ENCODE data around the gene TCL1A. TPM values are rescaled to one million over a fixed set of nuclear protein-coding genes. Genes with fewer than 3 reads are reported as not detected.
"Not testable (repeated sequence)": the region's sequence is repeated elsewhere in the genome, so short reads cannot be mapped to it uniquely, and the experiment has no call there.

TCL1A gene
- not detected in 3 replicates for total RNA-seq

GRCh38 chr14:95713596-95714371 lies at the start of gene TCL1A:
TSS of gene TCL1A (minus strand) at chr14:95714125. CDS start at chr14:95714066, 59 bp downstream.
- no peaks in the 10 kb centered on the region for H3K36me3 Mint-ChIP-seq
- no peak for TF ChIP-seq CTCF (IDR thresholded peaks at IDR 0.05; ENCODE audit: unreplicated experiment)
- H3K27ac Mint-ChIP-seq, result no peak within 1 kb of the TSS
- peaks cover 22% of the 10 kb centered on the region for H3K27me3 Mint-ChIP-seq (ENCODE audit: low read depth)
- no peaks in the 10 kb centered on the region for H3K4me1 Mint-ChIP-seq
- H3K9me3 Mint-ChIP-seq, result no peaks in the 10 kb centered on the region
- DNase-seq (ENCODE audit: low spot score in 2 of 2, unreplicated experiment in 2 of 2), result no peak
- no peak within 1 kb of the TSS for H3K4me3 Mint-ChIP-seq

GRCh38 chr14:95763032-95763431 lies 49.1 kb upstream of the TCL1A start:
- H3K4me3 Mint-ChIP-seq; H3K36me3 Mint-ChIP-seq; H3K9me3 Mint-ChIP-seq; DNase-seq (ENCODE audit: low spot score in 2 of 2, unreplicated experiment in 2 of 2); H3K4me1 Mint-ChIP-seq; H3K27ac Mint-ChIP-seq: not testable (repeated sequence)
- H3K27me3 Mint-ChIP-seq (ENCODE audit: low read depth), result peaks cover 49% of the 10 kb centered on the region

GRCh38 chr14:95761436-95761835 lies 47.5 kb upstream of the TCL1A start:
- H3K4me1 Mint-ChIP-seq, result peaks cover 7% of the 10 kb centered on the region
- H3K4me3 Mint-ChIP-seq, result no peak overlapping the region
- no peak for TF ChIP-seq CTCF (IDR thresholded peaks at IDR 0.05; ENCODE audit: unreplicated experiment)
- H3K27me3 Mint-ChIP-seq (ENCODE audit: low read depth), result peaks cover 44% of the 10 kb centered on the region
- no peak overlapping the region for H3K27ac Mint-ChIP-seq
- no peak for DNase-seq (ENCODE audit: low spot score in 2 of 2, unreplicated experiment in 2 of 2)
- H3K9me3 Mint-ChIP-seq, result no peaks in the 10 kb centered on the region
- no peaks in the 10 kb centered on the region for H3K36me3 Mint-ChIP-seq

GRCh38 chr14:95760596-95760995 lies 46.7 kb upstream of the TCL1A start:
- no peak for TF ChIP-seq CTCF (IDR thresholded peaks at IDR 0.05; ENCODE audit: unreplicated experiment)
- H3K27ac Mint-ChIP-seq, result no peak overlapping the region
- H3K36me3 Mint-ChIP-seq, result no peaks in the 10 kb centered on the region
- peaks cover 7% of the 10 kb centered on the region for H3K4me1 Mint-ChIP-seq
- DNase-seq (ENCODE audit: low spot score in 2 of 2, unreplicated experiment in 2 of 2), result no peak
- H3K4me3 Mint-ChIP-seq, result no peak overlapping the region
- H3K9me3 Mint-ChIP-seq, result no peaks in the 10 kb centered on the region
- H3K27me3 Mint-ChIP-seq (ENCODE audit: low read depth), result peaks cover 45% of the 10 kb centered on the region

GRCh38 chr14:95759941-95760340 lies 46.0 kb upstream of the TCL1A start:
- no peak for DNase-seq (ENCODE audit: low spot score in 2 of 2, unreplicated experiment in 2 of 2)
- H3K36me3 Mint-ChIP-seq, result no peaks in the 10 kb centered on the region
- no peak overlapping the region for H3K4me3 Mint-ChIP-seq
- no peaks in the 10 kb centered on the region for H3K9me3 Mint-ChIP-seq
- no peak overlapping the region for H3K27ac Mint-ChIP-seq
- H3K4me1 Mint-ChIP-seq, result peaks cover 5% of the 10 kb centered on the region
- no peak for TF ChIP-seq CTCF (IDR thresholded peaks at IDR 0.05; ENCODE audit: unreplicated experiment)
- peaks cover 46% of the 10 kb centered on the region for H3K27me3 Mint-ChIP-seq (ENCODE audit: low read depth)

- H3K36me3 Mint-ChIP-seq, result no peaks in the 10 kb centered on the region
Measured at GRCh38 chr14:95758331-95758730, 44.4 kb upstream of the TCL1A start.

More at GRCh38 chr14:95758331-95758730, 44.4 kb upstream of the TCL1A start:
- H3K4me3 Mint-ChIP-seq, result no peak overlapping the region
- DNase-seq (ENCODE audit: low spot score in 2 of 2, unreplicated experiment in 2 of 2), result no peak
- H3K27me3 Mint-ChIP-seq (ENCODE audit: low read depth), result peaks cover 59% of the 10 kb centered on the region
- no peaks in the 10 kb centered on the region for H3K4me1 Mint-ChIP-seq
- H3K9me3 Mint-ChIP-seq, result no peaks in the 10 kb centered on the region
- TF ChIP-seq CTCF (IDR thresholded peaks at IDR 0.05; ENCODE audit: unreplicated experiment), result no peak
- H3K27ac Mint-ChIP-seq, result no peak overlapping the region

All from mesothelial cell of epicardium (in vitro differentiated cells).